Activated CD4-positive, CD25-positive, alpha-beta regulatory T cell (primary cell): ENCODE results near the gene SEMA5B.

Source experiments
- DNase-seq, 4 experiments: peaks; one replicate each; lab custom pipeline; 2025; lab: John Stamatoyannopoulos, UW

SEMA5B gene

DNA sequence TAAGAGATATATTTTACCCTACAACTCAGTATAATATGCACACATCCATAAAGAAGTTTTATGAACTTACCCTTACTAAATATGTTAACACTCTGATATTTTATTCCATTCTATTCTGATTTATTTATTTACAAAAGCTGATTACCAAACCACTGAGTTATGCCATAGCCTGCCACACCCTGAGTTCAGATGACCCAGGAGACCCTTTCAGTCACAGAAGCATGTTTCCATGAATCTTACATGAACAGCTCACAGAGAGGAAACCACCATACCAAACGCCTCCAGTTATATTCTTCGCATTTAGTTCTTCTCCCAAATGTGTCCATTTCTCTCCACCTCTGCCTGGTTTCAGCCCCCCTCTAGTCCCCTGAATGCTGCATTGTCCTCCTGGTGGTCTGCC lies 103.5 kb downstream of the SEMA5B start:
- DNase-seq, result no peak

- no peak for DNase-seq
Observed at GRCh38 chr3:122923611-122924010, 104.0 kb downstream of the SEMA5B start.

DNA sequence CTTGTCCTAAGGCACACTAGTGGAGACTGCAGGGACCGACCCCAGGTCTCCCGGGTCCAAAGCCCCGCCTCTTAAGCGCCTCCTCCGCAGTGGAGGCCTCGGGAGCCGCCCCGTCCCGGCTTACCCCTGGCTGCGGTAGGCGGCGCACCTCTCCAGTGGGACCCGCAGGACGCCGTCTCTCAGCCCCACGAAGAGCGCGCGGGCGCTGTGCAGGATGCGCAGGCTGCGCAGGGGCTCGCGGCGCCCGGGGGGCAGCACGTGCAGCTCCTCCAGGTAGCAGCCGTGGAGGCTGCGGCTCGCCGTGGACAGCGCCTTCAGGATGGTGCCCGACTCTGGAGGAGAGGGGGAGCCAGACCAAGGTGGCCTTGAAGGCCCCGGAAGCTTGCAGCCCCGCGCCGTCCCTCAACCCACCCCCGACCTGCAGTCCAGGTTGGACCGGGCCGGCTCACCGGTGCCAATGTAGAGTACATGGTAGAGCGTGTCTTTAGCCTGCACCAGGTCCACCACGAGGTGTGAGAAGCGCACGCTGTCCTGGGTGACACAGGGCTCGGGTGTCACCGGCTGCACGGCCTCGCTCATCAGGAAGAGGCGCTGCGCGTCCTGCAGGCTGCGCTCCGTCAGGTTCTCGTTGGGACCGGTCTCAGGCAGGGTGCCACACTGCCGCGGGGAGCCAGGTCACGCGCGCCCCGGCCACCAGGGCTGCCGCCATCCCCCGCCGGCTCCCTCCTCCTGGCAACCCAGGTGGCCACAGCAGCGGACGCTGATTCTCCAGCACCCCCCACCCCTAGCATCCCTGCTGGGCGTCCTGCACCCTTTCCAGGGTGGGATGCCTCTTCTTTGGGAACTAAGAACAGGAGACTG lies 105.5 kb downstream of the SEMA5B start:
- DNase-seq, result no peak

DNA sequence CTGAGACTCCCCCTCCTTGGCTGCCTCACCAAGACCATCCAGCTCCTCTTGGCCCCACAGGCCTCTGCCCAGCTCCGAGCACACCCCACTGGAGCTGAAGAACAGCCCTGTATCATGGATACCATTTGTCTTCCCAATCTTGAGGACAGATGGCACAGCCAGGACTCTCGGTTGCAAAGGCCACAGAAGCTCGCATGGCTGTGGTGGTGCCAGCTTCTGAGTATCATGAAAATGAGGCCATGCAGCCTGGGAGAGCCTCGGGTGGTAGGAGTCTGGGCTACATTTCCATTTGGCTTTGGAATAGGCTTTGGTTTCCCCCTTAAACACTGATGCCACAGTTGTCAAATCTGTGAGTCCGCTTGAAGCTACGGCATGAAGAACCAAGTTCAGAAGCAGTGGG lies 106.6 kb downstream of the SEMA5B start:
- no peak for DNase-seq

DNA sequence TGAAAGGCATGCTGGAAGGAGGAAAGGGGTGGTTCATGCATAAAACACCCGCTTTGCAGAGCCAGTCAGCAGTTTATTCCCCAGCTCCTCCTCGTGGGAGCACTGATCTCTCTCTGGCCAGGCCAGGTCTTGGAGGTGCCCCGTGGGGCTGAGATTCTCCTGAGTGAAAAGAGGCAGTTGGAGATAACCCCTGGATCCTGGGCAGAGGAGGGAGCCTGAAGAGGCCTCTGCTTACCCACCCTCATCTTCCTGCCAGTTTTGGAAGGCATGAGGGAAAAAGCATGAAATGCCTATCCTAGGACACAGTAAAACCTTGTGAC lies 108.3 kb downstream of the SEMA5B start:
- no peak for DNase-seq

DNA sequence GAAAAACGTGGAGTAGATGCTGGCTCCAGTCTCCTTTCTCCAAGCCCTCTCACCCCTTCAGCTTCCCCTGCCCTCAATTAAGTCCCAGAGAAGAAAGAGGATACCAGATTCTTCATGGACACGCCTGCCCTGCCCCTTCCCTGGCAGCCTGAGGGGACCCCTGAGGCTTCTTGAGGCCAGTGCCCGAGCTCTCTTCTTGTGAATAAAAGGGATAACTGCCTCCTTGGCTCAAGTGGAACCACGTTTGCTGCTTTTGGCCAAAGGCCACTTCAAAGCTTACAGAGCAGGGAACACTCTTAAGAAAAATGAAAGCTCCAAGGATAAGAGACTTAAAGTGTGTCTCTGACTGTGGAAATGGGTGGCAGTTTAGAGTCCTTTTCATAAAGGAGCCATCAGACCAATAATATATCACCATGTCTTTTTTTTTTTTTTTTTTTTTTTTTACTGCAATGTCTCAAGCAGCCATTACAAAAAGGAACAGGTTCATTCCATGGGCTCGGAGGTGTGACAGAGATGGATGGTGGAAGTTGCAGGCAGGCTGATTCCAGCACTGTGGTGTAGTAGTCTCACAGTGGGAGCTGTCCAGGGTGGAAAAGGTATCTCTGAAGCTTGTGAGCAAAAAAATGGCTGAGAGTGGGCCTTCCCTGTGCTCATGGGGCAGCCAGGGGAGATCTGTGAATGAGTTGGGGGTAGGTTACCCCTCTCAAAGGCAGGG lies 108.8 kb downstream of the SEMA5B start:
- DNase-seq, result no peak

DNA sequence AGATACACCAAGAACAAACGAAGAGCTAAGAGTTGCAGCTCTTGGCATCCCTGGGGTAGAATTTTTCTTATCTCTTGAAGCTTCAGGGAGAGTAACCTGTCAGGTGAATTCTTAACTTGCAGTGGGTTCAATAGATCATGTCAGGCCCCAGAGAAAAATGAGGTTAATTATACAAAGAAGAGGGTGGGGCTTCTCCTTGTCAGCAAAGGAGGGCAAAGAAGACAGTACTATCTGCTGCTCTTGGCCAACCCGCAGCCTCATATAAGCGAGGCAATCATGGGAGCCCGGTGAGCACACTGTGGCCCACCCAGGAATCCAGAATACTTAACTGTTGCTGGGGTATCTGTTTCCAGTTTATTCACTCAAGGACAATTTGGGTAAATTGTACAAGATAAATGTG lies 110.2 kb downstream of the SEMA5B start:
- no peak for DNase-seq

GRCh38 chr3:122916580-122916979 lies 111.0 kb downstream of the SEMA5B start:
- no peak for DNase-seq

GRCh38 chr3:122916084-122916483 lies 111.5 kb downstream of the SEMA5B start:
- no peak for DNase-seq

GRCh38 chr3:122915300-122916055 lies 112.1 kb downstream of the SEMA5B start:
- DNase-seq, result no peak

- DNase-seq, result no peak
Observed at GRCh38 chr3:122913539-122914100, 113.9 kb downstream of the SEMA5B start.

GRCh38 chr3:122912772-122913538 lies 114.6 kb downstream of the SEMA5B start:
- no peak for DNase-seq

DNA sequence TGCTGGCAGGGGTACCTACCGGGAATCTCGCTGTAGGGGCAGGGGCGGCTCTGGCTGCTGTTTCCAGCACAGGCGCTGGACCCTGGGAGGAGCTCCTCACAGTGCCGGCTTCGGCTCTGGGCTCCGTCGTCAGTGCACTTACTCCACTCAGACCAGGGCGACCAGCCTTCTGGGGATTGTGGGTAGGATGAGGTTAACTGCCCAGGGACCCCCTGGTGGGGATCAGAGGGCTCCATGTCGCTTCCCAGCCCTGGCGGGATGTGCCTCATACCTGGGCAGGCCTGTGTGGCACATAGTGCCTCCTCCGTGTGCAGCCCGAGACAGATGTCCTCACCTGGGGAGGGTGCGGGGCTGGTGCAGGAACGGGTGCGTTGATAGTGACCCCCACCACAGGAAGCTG lies 115.7 kb downstream of the SEMA5B start:
- no peak for DNase-seq

GRCh38 chr3:122908251-122908650 lies 119.3 kb downstream of the SEMA5B start:
- DNase-seq, result no peak

DNA sequence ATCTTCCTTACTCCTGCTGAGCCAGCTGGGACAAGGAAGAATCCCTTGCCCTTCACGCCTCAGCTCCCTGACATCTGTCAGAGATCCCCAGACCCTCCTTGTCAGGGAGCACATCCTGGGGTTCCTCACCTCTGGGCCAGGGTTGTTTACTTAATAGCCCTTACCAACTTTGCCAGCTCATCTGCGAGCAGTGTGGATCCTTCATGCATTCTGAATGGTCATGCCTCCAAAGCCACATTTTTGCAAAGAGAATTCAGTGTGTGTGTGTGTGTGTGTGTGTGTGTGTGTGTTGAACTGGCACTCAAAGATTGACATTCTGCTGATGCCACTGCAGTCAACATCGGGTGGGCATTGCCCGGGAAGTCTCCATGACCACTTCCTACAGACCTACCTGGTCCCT lies 120.1 kb downstream of the SEMA5B start:
- no peak for DNase-seq

DNA sequence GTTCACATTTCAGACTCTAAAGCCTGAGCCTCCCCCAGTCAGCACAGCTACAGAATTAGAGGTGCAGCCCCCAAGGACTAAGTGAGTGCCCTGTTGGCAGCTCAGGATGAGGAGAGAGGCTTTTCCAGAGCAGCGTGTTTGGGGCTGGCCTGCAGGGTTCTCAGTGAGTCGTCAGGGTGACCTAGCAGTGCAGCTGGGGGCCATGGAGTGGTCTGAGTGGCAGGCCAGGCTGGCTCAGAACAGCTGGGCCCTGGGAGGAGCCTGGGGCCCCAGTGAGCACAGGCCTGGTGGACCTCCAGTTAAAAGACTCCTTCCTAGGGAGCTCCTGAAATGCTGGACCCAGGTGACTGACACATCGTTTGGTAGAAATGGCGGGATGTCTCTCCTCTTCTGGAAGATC lies 124.4 kb downstream of the SEMA5B start:
- no peak for DNase-seq

- no peak for DNase-seq
Observed at GRCh38 chr3:122902326-122902725, 125.2 kb downstream of the SEMA5B start.

DNA sequence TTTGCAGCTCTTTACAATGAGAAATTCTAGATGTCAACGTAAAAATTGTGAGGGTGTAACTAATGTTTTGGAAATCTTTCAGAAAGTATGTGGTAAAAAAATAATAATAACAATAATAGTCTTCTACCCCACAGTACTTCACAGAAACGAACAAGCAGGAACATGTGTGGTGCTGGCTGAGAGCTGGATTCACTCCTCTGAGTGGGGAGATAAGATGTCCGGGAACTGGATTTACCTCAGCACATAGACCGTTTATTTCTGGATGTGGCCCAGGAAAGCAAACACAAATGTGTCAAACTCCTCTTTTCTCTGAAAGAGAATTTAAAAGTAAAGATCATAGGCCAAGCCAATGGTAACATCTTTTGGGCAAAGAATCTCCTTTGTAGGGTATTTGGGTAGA lies 129.3 kb downstream of the SEMA5B start:
- DNase-seq, result no peak

GRCh38 chr3:122893754-122894668 lies 133.6 kb downstream of the SEMA5B start:
- DNase-seq, result no peak

- DNase-seq, result no peak
Observed at GRCh38 chr3:122893282-122893681, 134.3 kb downstream of the SEMA5B start.
